ENCODE data around the gene C1GALT1. TPM values are rescaled to one million over a fixed set of nuclear protein-coding genes. Genes with fewer than 3 reads are reported as not detected.

C1GALT1 gene
- total RNA-seq, result 21.9 and 31.1 TPM in 2 replicates
- polyA plus RNA-seq, result 10.2 and 18.3 TPM in 2 replicates
- 18.9 and 20.3 TPM in 2 replicates for polyA plus RNA-seq (2011; cell fraction: cytosol; rRNA removed)
- polyA plus RNA-seq (2011; cell fraction: nucleus; rRNA removed), result 18.5 and 32.8 TPM in 2 replicates
- 13.8 and 28.9 TPM in 2 replicates for polyA plus RNA-seq (2012)
- 6.5 and 6.9 TPM in 2 replicates for polyA minus RNA-seq
- polyA minus RNA-seq (2011; cell fraction: cytosol; rRNA and poly(A)+ RNA removed), result 5.1 TPM
- 22.3 and 33.3 TPM in 2 replicates for polyA minus RNA-seq (2011; cell fraction: nucleus; rRNA and poly(A)+ RNA removed)
- Bru-seq, nascent RNA, result percentile 84 among the genes with signal in this experiment
- BruChase-seq, experiment 1, labeled RNA remaining after a 6-hour chase, result percentile 76 among the genes with signal in this experiment
- BruChase-seq, experiment 2, labeled RNA remaining after a 2-hour chase, result percentile 81 among the genes with signal in this experiment
- long read RNA-seq, full-length matches to known transcripts, result 24 of 37 reads
- long read RNA-seq, partial matches to known transcripts, result 2 of 37 reads
- long read RNA-seq, other reads (novel, unspliced or antisense), result 11 of 37 reads

DNA sequence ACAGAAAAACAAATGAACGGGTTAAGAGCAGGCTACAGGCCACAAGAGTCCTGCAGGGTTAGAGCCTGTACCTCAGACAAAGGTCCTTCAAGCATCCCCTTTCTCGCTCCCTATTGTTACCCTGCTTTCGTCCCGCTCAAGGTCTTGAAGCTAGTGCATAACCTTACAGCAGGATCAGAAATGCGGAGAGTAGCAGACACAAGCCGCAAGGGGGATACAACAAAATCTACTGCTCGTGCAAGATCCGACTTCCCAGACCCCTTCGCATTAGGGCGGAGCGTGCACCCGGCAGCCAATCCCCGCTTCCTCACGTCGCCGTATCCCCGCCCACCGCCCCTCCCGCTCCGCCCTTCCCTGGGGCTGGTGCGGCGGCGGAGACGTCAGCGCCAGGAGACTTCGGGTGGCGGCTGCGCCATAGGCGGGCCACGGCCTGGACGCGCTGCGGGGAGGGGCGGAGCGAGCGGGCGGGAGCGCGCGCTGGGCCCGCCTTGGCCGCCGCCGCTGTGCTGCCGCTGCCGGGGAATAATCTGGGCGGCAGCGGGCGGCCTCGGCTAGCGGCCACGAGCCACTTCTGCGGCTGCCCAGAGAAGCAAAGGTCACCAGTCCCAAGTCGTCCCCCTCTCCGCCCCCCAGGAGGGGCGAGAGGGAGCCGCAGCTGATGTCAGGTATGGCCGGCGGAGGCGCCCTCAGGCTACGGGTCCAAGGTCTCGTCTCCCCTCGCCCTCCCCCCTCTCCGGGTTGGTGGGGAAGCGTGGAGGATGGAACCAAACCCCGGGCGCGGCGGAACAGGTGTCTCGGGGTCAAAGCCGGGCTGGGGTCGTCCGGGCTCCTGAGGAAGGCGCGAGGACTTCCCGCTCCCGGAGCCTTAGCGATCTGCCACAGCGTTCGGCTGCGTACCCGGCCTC is at the start of gene C1GALT1:
Gene C1GALT1 (plus strand): TSS at position 389 of the 905 bp plus-strand sequence. CDS start 51,776 bp downstream, outside the sequence.
- ChIA-PET CTCF (interaction anchor here (0.9 to 2.3 kb wide), 8 partner anchors 12 to 242 kb away, joined by 3 to 12 read pairs (median 4); no protein-coding TSS in a partner anchor), POLR2A (interaction anchor here (1.1 kb wide), 1 partner anchor 83 kb away, joined by 4 read pairs; no protein-coding TSS in a partner anchor)
- dilution Hi-C loops (cut with MboI; ENCODE audit: extremely low pct_ligation_motif_present, low sequenced_read_pairs), result no loop called here
- Histone ChIP-seq H3K9me1 (replicated peaks; ENCODE audit: control insufficient read depth, extremely low read depth, insufficient read depth, low read length) (no peaks in the 10 kb centered on the region), H3K4me1 (ENCODE audit: control insufficient read depth, extremely low read depth, insufficient read depth, low read length) (peaks cover 22% of the 10 kb centered on the region), H3K79me2 (ENCODE audit: control insufficient read depth, insufficient read depth, low read length) (peaks cover 36% of the 10 kb centered on the region), H3K36me3 (ENCODE audit: control insufficient read depth in 2 of 2, extremely low read depth in 1 of 2, insufficient read depth in 2 of 2, low read length in 2 of 2) (no peaks in the 10 kb centered on the region), H3K27me3 (ENCODE audit: control insufficient read depth in 2 of 2, insufficient read depth in 2 of 2, low read length in 2 of 2) (no peaks in the 10 kb centered on the region), H3K4me3 (replicated peaks in 1 of 3; ENCODE audit: insufficient read depth in 1 of 3, low read depth in 1 of 3, low read length in 3 of 3) (peak within 1 kb of the TSS; percentile 77 to 95 (median 91)), H3K4me2 (ENCODE audit: insufficient read depth, low read length) (peak within 1 kb of the TSS; percentile 100), H4K20me1 (replicated peaks; ENCODE audit: control insufficient read depth, extremely low read depth, insufficient read depth, low read length) (no peaks in the 10 kb centered on the region), H3K9me3 (replicated peaks; ENCODE audit: control insufficient read depth, insufficient read depth, low read length) (no peaks in the 10 kb centered on the region), H3K9ac (replicated peaks; ENCODE audit: extremely low read depth, insufficient read depth, low read length) (peak within 1 kb of the TSS; percentile 95), H3K27ac (ENCODE audit: insufficient read depth, low read depth, low read length) (peak within 1 kb of the TSS; percentile 78), H2AFZ (ENCODE audit: low read depth, low read length) (peak within 1 kb of the TSS; percentile 91)
- TF ChIP-seq POLR2A (IDR thresholded peaks at IDR 0.05; ENCODE audit: low read depth, low read length) (peak; percentile 94), POLR2AphosphoS5 (IDR thresholded peaks at IDR 0.05; ENCODE audit: insufficient read depth, low read depth, low read length) (peak; percentile 66), FOS (IDR thresholded peaks at IDR 0.05; ENCODE audit: borderline replicate concordance, insufficient read depth, low read length) (no peak), MYC (IDR thresholded peaks at IDR 0.05; ENCODE audit: low read depth, low read length) (no peak), GATA2 (IDR thresholded peaks at IDR 0.05; ENCODE audit: insufficient read depth, insufficient read length, low read depth, low read length) (no peak), EZH2 (IDR thresholded peaks at IDR 0.05; ENCODE audit: borderline replicate concordance, low read depth, low read length, severe bottlenecking) (no peak), JUN (IDR thresholded peaks at IDR 0.05; ENCODE audit: borderline replicate concordance, insufficient read depth, insufficient read length, low read depth) (no peak)
- TF ChIP-seq, protein P1, sequence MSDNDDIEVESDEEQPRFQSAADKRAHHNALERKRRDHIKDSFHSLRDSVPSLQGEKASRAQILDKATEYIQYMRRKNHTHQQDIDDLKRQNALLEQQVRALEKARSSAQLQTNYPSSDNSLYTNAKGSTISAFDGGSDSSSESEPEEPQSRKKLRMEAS (IDR thresholded peaks at IDR 0.05; ENCODE audit: insufficient read depth, insufficient read length), result peak; percentile 21
- TF ChIP-seq, protein P2, sequence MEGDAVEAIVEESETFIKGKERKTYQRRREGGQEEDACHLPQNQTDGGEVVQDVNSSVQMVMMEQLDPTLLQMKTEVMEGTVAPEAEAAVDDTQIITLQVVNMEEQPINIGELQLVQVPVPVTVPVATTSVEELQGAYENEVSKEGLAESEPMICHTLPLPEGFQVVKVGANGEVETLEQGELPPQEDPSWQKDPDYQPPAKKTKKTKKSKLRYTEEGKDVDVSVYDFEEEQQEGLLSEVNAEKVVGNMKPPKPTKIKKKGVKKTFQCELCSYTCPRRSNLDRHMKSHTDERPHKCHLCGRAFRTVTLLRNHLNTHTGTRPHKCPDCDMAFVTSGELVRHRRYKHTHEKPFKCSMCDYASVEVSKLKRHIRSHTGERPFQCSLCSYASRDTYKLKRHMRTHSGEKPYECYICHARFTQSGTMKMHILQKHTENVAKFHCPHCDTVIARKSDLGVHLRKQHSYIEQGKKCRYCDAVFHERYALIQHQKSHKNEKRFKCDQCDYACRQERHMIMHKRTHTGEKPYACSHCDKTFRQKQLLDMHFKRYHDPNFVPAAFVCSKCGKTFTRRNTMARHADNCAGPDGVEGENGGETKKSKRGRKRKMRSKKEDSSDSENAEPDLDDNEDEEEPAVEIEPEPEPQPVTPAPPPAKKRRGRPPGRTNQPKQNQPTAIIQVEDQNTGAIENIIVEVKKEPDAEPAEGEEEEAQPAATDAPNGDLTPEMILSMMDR (IDR thresholded peaks at IDR 0.05; ENCODE audit: extremely low read depth in 1 of 2, insufficient read depth in 1 of 2, low read depth in 1 of 2, low read length in 2 of 2), result peak; percentile 24 to 56
- FAIRE-seq (peak; percentile 82), DNase-seq (ENCODE audit: low read depth, low spot score) (peak; percentile 99)
- intact Hi-C loops (cut with micrococcal nuclease), result loop anchor here (1.0 to 5.0 kb wide), 7 partner anchors 38 to 1078 kb away; no protein-coding TSS in a partner anchor
- BruUV-seq (replicated peaks), result no TSS peak

All from endothelial cell of umbilical vein (primary cell).